ENCODE results near the gene TLL1. TPM values are rescaled to one million over a fixed set of nuclear protein-coding genes. Genes with fewer than 3 reads are reported as not detected.

TLL1 gene
- total RNA-seq, 1 experiment from 2014 or later = 0.37 TPM

GRCh38 chr4:166091146-166091545 is 218.1 kb downstream of the TLL1 start:
- no peaks in the 10 kb centered on the region for H3K4me1 ChIP-seq (ENCODE audit: control insufficient read depth in 1 of 2, insufficient read depth in 2 of 2, low read length in 2 of 2)
- no peak overlapping the region for H3K9ac ChIP-seq (ENCODE audit: low read length)
- CTCF ChIA-PET = interaction anchor here (0.8 to 2.8 kb wide), 7 partner anchors 36 to 598 kb away, joined by 3 to 18 read pairs (median 5); no protein-coding TSS in a partner anchor
- no peaks in the 10 kb centered on the region for H3K27me3 ChIP-seq (ENCODE audit: insufficient read depth, low read length)
- POLR2A ChIA-PET = no interaction called here
- BruUV-seq (replicated peaks) = no TSS peak
- no peaks in the 10 kb centered on the region for H4K20me1 ChIP-seq (ENCODE audit: insufficient read depth)
- intact Hi-C loops (cut with micrococcal nuclease) = loop anchor here (5.0 to 10.0 kb wide), 2 partner anchors 229 to 736 kb away; no protein-coding TSS in a partner anchor
- H3K4me3 ChIP-seq (replicated peaks in 1 of 2; ENCODE audit: low read depth in 1 of 2, low read length in 2 of 2) = no peak overlapping the region
- TF ChIP-seq EZH2phosphoT487 (IDR thresholded peaks at IDR 0.05; ENCODE audit: borderline replicate concordance) (no peak), CTCF (IDR thresholded peaks at IDR 0.05 in 2 of 3, conservative IDR thresholded peaks at IDR 0.05 in 1 of 3; ENCODE audit: borderline replicate concordance in 1 of 3, insufficient read depth in 1 of 3, low read depth in 2 of 3, low read length in 2 of 3) (no peak), TCF7L2 (IDR thresholded peaks at IDR 0.05; ENCODE audit: borderline replicate concordance, extremely low read depth, insufficient read depth, insufficient read length) (no peak), ZBTB33 (IDR thresholded peaks at IDR 0.05; ENCODE audit: extremely low read depth, insufficient replicate concordance, low read length) (no peak), POLR2AphosphoS5 (IDR thresholded peaks at IDR 0.05; ENCODE audit: low read depth, low read length) (no peak), CEBPB (IDR thresholded peaks at IDR 0.05; ENCODE audit: low read depth) (no peak), RAD21 (IDR thresholded peaks at IDR 0.05; ENCODE audit: low read depth) (no peak), POLR2A (IDR thresholded peaks at IDR 0.05; ENCODE audit: borderline replicate concordance, extremely low read depth, insufficient read depth, insufficient read length) (no peak), ZFX (IDR thresholded peaks at IDR 0.05) (no peak)
- H3K9me3 ChIP-seq (ENCODE audit: control insufficient read depth in 1 of 2, insufficient read depth in 1 of 2, low read depth in 1 of 2, low read length in 2 of 2) = no peaks in the 10 kb centered on the region
- H3K79me2 ChIP-seq (ENCODE audit: insufficient read depth, low read length) = no peaks in the 10 kb centered on the region
- no peaks in the 10 kb centered on the region for H3K36me3 ChIP-seq (ENCODE audit: control insufficient read depth in 1 of 2, insufficient read depth in 2 of 2, low read length in 2 of 2)
- H3K27ac ChIP-seq (ENCODE audit: low read depth, low read length) = no peak overlapping the region
- ATAC-seq = no peak
- RAD21 ChIA-PET (ENCODE audit: low non-redundant PET in 1 of 2, low total read pairs in 2 of 2, uncharacterized antibody in 2 of 2, unreplicated experiment in 2 of 2) = interaction anchor here in 1 of 2 experiments (1.1 kb wide), 1 partner anchor 554 kb away, joined by 3 read pairs; no protein-coding TSS in a partner anchor
- no peaks in the 10 kb centered on the region for H3K9me2 ChIP-seq (ENCODE audit: insufficient read depth)
- no peak overlapping the region for H2AFZ ChIP-seq (ENCODE audit: low read depth, low read length, poor library complexity, severe bottlenecking)
- no peak overlapping the region for H3K4me2 ChIP-seq (ENCODE audit: low read length)
- no peak for DNase-seq (ENCODE audit: low read depth, low spot score)

Data from HCT116 (cell line).